Adrenal gland (tissue), 5 donors: ENCODE data around the gene HES7.

Source experiments
- POLR2A ChIP-seq, 2 donors: fragments of 450-650 bp; IDR thresholded peaks; one replicate each; pipeline ENCODE4 v1.6.1; 2017; ENCODE audit warnings: antibody characterized with exemption in 2 of 2, mild to moderate bottlenecking in 2 of 2, moderate library complexity in 1 of 2
- TF ChIP-seq, protein P1 (sequence below), 6 experiments: fragments of 450-650 bp in 4 of 6; fragments of 200-600 bp in 2 of 6; sonication (generic) in 1 of 6; IDR thresholded peaks; 1 replicate in 5 of 6; 2 replicates in 1 of 6; pipeline versions ENCODE4 v1.5.1 to v1.8.0; 2016 to 2021; ENCODE audit warnings: antibody characterized with exemption in 6 of 6, mild to moderate bottlenecking in 2 of 6, moderate library complexity in 1 of 6
- donor health status: DM: no; HTN: no; CAD: no.

DNA sequence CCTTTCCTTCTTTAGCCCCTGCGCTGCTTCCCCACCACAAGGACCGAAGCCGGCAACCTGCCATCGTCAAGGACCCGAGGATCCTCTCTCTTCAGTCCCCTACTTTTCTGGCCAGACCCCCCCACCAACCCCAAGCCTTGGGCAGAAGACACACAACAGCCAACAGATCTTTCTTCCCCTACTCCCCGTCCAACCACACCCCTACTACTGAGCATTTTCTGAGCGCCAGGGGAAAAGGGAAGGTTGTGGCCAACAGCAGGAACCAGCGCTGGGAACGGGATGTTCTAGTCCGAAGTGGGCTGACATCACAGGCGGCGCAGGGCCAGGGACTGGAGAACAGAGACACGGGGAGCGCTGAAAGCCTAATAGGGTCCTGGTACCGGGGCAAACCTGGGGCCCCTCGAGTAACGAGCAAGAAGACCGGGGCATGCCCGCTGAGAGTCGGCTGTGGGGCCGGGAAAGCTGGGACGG, 27.8 kb upstream of the HES7 start:
- TF ChIP-seq, protein P1, sequence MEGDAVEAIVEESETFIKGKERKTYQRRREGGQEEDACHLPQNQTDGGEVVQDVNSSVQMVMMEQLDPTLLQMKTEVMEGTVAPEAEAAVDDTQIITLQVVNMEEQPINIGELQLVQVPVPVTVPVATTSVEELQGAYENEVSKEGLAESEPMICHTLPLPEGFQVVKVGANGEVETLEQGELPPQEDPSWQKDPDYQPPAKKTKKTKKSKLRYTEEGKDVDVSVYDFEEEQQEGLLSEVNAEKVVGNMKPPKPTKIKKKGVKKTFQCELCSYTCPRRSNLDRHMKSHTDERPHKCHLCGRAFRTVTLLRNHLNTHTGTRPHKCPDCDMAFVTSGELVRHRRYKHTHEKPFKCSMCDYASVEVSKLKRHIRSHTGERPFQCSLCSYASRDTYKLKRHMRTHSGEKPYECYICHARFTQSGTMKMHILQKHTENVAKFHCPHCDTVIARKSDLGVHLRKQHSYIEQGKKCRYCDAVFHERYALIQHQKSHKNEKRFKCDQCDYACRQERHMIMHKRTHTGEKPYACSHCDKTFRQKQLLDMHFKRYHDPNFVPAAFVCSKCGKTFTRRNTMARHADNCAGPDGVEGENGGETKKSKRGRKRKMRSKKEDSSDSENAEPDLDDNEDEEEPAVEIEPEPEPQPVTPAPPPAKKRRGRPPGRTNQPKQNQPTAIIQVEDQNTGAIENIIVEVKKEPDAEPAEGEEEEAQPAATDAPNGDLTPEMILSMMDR (IDR thresholded peaks at IDR 0.05): no peak
- TF ChIP-seq POLR2A (IDR thresholded peaks at IDR 0.05): no peak
